Measurements from ENCODE around the gene TADA2B. TPM values are rescaled to one million over a fixed set of nuclear protein-coding genes. Genes with fewer than 3 reads are reported as not detected.

TADA2B gene
- total RNA-seq, 2 donors from 2014 or later = 17.3 to 17.5 TPM

GRCh38 chr4:7020856-7021255 is 22.3 kb upstream of the TADA2B start:
- H3K4me3 ChIP-seq (ENCODE audit: low read length) = no peak overlapping the region
- H3K36me3 Mint-ChIP-seq (ENCODE audit: low read depth) = peaks cover 62% of the 10 kb centered on the region
- TF ChIP-seq CTCF (conservative IDR thresholded peaks at IDR 0.05) = no peak

GRCh38 chr4:7021355-7021754 is 21.8 kb upstream of the TADA2B start:
- no peak for TF ChIP-seq CTCF (conservative IDR thresholded peaks at IDR 0.05)
- DNase-seq = no peak
- Histone ChIP-seq H3K27ac (ENCODE audit: low read depth, low read length) (no peak overlapping the region), H3K4me3 (ENCODE audit: low read length) (no peak overlapping the region), H3K27me3 (ENCODE audit: control insufficient read depth, insufficient read depth, low read length, poor library complexity, severe bottlenecking) (no peaks in the 10 kb centered on the region), H3K4me1 (ENCODE audit: control insufficient read depth, insufficient read depth, low read length) (peaks cover 4% of the 10 kb centered on the region), H3K9ac (ENCODE audit: extremely low read depth, low read length, poor library complexity, severe bottlenecking) (no peak overlapping the region), H3K9me3 (ENCODE audit: control insufficient read depth, low read length) (no peaks in the 10 kb centered on the region), H3K36me3 (ENCODE audit: control insufficient read depth, insufficient read depth, low read length) (peaks cover 66% of the 10 kb centered on the region)
- Mint-ChIP-seq H3K4me3 (no peak overlapping the region), H3K4me1 (peaks cover 8% of the 10 kb centered on the region), H3K27ac (no peak overlapping the region), H3K36me3 (ENCODE audit: low read depth) (peaks cover 62% of the 10 kb centered on the region), H3K27me3 (ENCODE audit: insufficient read depth) (no peaks in the 10 kb centered on the region), H3K9me3 (no peaks in the 10 kb centered on the region)
- WGBS, 2 experiments (ENCODE audit: insufficient coverage in 1 of 2, insufficient read length in 1 of 2) = 95 to 100% methylated on average over 2 to 5 of the region's 5 CpGs

More at GRCh38 chr4:7020856-7021255, 22.3 kb upstream of the TADA2B start:
- no peak for DNase-seq
- H3K4me3 Mint-ChIP-seq = no peak overlapping the region
- no peaks in the 10 kb centered on the region for H3K27me3 Mint-ChIP-seq (ENCODE audit: insufficient read depth)
- Histone ChIP-seq H3K36me3 (ENCODE audit: control insufficient read depth, insufficient read depth, low read length) (peaks cover 65% of the 10 kb centered on the region), H3K9ac (ENCODE audit: extremely low read depth, low read length, poor library complexity, severe bottlenecking) (no peak overlapping the region), H3K27ac (ENCODE audit: low read depth, low read length) (no peak overlapping the region), H3K9me3 (ENCODE audit: control insufficient read depth, low read length) (no peaks in the 10 kb centered on the region), H3K4me1 (ENCODE audit: control insufficient read depth, insufficient read depth, low read length) (peaks cover 7% of the 10 kb centered on the region), H3K27me3 (ENCODE audit: control insufficient read depth, insufficient read depth, low read length, poor library complexity, severe bottlenecking) (no peaks in the 10 kb centered on the region)
- no peaks in the 10 kb centered on the region for H3K9me3 Mint-ChIP-seq
- 97 to 98% methylated on average over 10 to 11 of the region's 11 CpGs for WGBS, 2 experiments (ENCODE audit: insufficient coverage in 1 of 2, insufficient read length in 1 of 2)
- H3K27ac Mint-ChIP-seq = peak overlapping the region; percentile 70
- peaks cover 13% of the 10 kb centered on the region for H3K4me1 Mint-ChIP-seq

DNA sequence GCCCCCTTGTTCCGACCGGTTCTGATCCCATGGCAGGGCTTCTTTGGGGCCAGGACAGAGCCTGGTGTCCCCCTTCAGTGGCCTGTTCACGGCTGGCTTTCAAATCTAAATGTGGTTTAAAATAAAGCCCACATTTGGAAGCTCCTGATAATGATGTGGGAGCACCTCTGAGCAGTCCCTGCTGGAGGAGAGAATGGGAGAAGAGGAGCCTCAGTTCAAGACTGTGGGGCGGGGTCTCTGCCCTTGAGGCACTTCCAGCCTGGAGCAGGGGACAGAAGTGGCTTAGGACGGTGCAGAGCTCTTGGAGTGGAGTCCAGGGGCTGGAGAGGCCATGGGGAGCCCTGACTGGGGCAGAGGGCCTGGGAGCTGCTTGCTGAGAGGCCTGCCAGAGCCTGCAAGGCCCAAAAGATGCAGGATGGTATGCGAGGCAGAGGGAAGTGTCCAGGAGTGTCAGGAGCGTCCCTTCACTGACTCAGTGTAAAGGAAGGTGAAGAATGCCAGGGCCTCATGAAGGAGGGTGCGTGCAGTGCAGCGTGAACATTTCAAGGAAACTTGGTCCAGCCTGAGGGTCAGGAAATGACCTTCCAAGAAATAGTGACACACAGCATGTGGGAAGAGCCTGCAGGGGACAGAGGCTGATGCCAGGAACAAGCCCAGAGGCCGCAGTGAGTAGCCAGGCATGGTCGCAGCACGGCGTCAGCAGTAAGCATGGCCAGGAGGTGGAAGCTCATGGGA is 21.1 kb upstream of the TADA2B start:
- Histone ChIP-seq H3K9ac (ENCODE audit: extremely low read depth, low read length, poor library complexity, severe bottlenecking) (no peak overlapping the region), H3K9me3 (ENCODE audit: control insufficient read depth, low read length) (no peaks in the 10 kb centered on the region), H3K36me3 (ENCODE audit: control insufficient read depth, insufficient read depth, low read length) (peaks cover 68% of the 10 kb centered on the region), H3K27ac (ENCODE audit: low read depth, low read length) (peak overlapping the region; percentile 2), H3K4me1 (ENCODE audit: control insufficient read depth, insufficient read depth, low read length) (no peaks in the 10 kb centered on the region), H3K4me3 (ENCODE audit: low read length) (no peak overlapping the region), H3K27me3 (ENCODE audit: control insufficient read depth, insufficient read depth, low read length, poor library complexity, severe bottlenecking) (no peaks in the 10 kb centered on the region)
- Mint-ChIP-seq H3K36me3 (ENCODE audit: low read depth) (peaks cover 64% of the 10 kb centered on the region), H3K27me3 (ENCODE audit: insufficient read depth) (no peaks in the 10 kb centered on the region), H3K4me1 (peaks cover 5% of the 10 kb centered on the region), H3K4me3 (no peak overlapping the region), H3K27ac (peak overlapping the region; percentile 15), H3K9me3 (no peaks in the 10 kb centered on the region)
- 93 to 95% methylated on average over 10 to 13 of the region's 13 CpGs for WGBS, 2 experiments (ENCODE audit: insufficient coverage in 1 of 2, insufficient read length in 1 of 2)
- no peak for DNase-seq
- no peak for TF ChIP-seq CTCF (conservative IDR thresholded peaks at IDR 0.05)
